A172 (cell line): ENCODE results near the gene ZCCHC14. TPM values are rescaled to one million over a fixed set of nuclear protein-coding genes. Genes with fewer than 3 reads are reported as not detected.

Experiments used
- DNase-seq: peaks from one replicate; pipeline ENCODE4 v3.0.0-alpha.2; 2015; ENCODE audit warnings: low spot score
- total RNA-seq: library from RNA; depleted of rRNA; stranded (reverse); fragments of >200 nt; shearing (Covaris generic); gene quantifications from 2 replicates; pipeline ENCODE4 v1.2.3, GENCODE V29; 2014

The ZCCHC14 gene
- total RNA-seq, 1 experiment from 2014 or later: 8.4 TPM

- peak; percentile 99 for DNase-seq
These were observed 35.0 kb downstream of the ZCCHC14 start for GRCh38 chr16:87457709-87458423.

- peak; percentile 57 for DNase-seq
These were observed 35.7 kb downstream of the ZCCHC14 start for GRCh38 chr16:87457061-87457611.

GRCh38 chr16:87454391-87454790, 38.4 kb downstream of the ZCCHC14 start:
- no peak for DNase-seq

- DNase-seq: no peak
These were observed 39.5 kb downstream of the ZCCHC14 start for GRCh38 chr16:87453326-87453725.

DNA sequence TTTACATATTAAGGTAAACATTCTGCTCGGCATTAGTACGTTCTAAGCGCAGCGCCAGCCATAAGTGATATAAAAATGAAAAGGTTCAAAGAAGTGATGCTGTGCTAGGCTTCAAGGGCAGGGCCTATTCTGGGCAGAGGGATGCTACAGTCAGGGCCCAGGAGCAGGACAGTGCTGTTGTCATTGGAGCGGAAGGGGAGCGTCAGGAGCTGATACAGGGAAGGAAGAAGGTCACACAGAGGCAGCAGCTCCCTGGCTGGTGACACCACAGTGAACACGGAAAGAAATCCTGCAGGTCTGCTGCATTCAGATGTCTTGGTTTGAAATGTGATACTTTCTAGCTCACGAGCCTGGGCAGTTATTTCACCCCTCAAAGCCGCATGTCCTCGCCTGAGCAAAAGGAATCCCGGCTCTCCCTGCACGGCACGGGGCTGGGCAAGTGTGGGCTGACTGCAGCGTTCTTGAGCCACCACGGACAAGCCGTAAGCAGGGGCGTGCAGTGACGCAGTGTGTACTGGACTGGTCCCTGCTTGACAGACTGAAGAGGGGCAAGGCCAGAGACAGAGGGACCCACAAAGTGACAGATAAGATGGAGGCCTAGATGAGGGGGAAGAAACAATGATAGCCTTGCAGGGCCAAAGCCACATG, 41.1 kb downstream of the ZCCHC14 start:
- no peak for DNase-seq

- DNase-seq: no peak
These were observed 44.0 kb downstream of the ZCCHC14 start for GRCh38 chr16:87448866-87449265.

DNA sequence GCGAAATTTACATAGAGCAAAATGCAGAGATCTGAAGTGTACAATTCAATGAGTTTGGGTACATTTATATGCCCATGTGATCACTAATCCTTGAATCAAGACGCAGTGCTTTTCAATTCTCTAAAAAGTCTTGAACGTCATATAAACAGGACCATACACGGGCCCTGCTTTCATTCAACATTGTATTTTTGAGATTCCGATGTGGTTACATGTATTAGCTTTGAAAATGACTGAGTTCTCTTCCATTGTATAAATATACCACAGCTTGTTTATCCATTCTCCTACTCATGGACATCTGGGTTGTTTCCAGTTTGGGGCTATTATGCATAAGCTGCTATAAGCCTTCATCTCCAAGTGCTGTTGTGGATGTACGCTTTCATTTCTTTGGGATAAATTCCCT, 45.5 kb downstream of the ZCCHC14 start:
- no peak for DNase-seq

DNA sequence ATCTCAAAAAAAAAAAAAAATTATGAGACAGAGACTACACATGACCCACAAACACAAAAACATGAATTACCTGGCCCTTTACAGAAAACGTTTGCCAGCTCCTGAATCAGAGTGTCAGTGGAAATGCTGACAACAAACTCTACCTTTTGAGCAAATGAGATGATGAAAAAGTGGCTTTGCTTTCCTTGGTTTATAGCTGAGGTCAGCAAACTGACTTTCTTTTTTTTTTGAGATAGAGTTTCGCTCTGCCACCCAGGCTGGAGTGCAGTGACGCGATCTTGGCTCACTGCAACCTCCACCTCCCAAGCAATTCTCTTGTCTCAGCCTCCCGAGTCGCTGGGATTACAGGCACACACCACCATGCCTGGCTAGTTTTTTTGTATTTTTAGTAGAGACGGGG, 46.3 kb downstream of the ZCCHC14 start:
- DNase-seq: no peak

GRCh38 chr16:87445486-87445885, 47.3 kb downstream of the ZCCHC14 start:
- DNase-seq: no peak

- no peak for DNase-seq
These were observed 48.9 kb downstream of the ZCCHC14 start for GRCh38 chr16:87443964-87444363.

DNA sequence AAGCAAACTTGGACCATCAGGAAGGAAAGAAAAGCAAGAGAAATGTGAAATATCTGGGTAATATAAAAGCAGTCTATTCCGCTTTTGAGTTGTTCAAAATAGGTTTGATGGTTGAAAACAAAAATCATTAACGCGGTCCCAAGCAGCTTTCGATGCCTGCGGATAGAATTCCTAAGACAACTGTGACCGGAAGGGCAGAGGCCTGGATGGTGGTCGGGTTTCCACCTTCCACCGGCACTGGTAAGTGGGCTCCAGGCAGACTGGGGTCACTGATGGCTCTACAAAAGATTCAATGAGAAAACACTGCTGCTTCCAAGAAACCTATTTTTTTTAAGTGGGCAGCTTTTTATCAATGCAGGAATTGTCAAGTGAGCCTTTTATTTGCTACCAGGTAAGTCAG, 49.8 kb downstream of the ZCCHC14 start:
- DNase-seq: no peak

DNA sequence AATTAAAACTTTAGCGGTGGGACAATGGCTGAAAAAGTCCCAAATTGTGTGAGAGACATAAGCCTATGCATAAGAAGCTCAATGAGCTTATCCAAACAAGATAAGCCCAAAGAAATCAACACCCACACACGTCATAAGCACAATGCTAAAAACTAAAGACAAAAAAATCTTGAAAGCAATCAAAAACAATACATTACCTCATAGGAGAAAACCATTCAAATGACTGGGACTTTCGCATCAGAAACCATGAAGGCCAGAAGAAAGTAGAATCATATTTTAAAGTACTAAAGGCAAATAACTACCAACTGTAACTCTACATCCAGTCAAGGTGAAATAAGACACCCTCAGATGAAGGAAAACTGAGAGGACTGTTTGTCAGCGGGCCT, 50.2 kb downstream of the ZCCHC14 start:
- no peak for DNase-seq

GRCh38 chr16:87441886-87442580, 50.8 kb downstream of the ZCCHC14 start:
- DNase-seq: peak; percentile 23

DNA sequence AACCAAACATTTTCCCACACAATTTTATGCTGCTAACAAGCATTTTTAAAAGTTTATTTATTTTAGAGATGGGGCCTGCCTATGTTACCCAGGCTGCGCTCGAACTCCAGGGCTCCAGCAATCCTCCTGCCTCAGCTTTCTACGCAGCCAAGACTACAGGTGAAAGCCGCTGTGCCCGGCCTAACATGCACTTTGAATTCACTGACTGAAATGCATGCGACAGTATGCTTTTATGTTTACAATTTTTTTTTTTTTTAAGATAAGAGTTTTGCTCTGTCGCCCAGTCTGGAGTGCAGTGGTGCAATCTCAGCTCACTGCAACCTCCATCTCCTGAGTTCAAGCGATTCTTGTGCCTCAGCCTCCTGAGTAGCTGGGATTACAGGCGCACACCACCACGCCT, 52.9 kb downstream of the ZCCHC14 start:
- DNase-seq: no peak

- DNase-seq: no peak
These were observed 54.2 kb downstream of the ZCCHC14 start for GRCh38 chr16:87438611-87438985.

DNA sequence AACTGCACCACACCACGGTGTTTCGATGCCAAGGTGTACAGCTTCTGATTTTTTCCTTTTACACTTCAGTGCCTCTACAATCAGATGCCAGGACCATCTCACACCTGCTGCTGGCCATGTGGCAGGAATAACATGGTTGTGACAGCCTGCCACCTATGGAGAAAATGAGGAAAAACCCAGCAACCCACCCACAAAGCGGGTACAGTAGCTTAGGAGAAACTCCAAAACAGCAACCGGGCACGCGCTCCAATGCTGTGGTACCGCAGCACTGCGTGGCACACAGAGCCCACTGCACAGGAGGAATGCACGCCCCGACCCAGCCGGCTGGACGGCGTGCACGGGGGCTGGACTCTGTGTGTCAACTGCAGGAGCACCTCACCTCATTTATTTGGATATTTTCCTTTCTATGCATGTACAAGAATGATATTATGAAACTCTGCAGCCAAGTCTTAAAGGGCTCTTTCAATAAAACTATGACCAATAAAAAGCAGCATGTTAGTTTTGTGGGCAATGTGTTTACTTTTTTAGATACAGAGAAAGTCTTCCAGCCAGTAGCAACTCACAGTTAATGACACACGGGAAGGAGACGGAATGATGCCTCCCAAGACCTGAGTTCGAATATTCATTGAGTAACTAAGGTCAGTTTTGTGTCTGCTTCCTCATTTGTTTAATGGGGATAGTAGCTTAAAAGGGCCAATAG, 54.8 kb downstream of the ZCCHC14 start:
- DNase-seq: no peak

- no peak for DNase-seq
These were observed 55.5 kb downstream of the ZCCHC14 start for GRCh38 chr16:87437327-87437726.

- DNase-seq: peak; percentile 41
These were observed 56.3 kb downstream of the ZCCHC14 start for GRCh38 chr16:87436225-87437172.

DNA sequence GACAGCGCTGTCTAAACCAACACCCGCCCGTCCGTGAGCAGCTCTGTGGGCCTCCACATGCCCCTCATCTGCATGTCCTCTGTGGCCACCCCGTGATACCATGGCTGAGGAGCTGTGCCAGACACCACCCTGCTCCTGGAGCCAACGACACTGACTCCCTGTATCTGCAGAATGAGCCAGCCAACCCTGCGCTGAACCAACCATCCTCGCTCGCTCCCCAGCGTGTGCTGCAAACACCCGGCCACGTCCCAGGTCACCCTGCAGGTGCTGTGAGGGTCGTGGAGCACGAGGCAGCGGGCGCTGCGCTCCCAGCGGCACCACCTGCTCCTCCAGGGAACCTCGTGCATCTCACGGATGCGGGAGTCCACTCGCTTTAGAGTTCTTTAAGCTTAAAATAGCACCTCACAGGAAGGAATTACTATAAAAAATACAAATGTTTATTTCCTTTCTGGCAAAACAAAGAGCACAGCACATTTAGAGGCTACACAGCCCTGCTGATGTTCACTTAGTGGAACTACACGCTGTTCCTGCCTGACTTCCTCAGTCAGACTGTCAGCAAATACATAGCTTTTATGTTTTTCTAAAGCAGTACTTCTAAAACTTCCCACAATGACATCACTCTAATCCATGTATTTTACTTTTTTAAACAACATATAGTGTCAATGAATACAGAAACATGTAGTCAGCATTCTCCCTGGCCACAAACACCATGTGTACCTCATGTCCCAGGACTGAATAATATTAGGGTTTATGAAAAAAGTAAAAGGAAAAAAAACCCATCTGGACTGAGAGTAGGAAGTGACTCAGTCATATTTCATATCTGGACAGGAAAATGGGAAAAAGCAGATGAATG, 57.2 kb downstream of the ZCCHC14 start:
- peak; percentile 30 for DNase-seq

- DNase-seq: no peak
These were observed 58.6 kb downstream of the ZCCHC14 start for GRCh38 chr16:87434146-87434667.
